GM04503 (cell line): ENCODE measurements around the gene FN1.
"Not testable (repeated sequence)": the region's sequence is repeated elsewhere in the genome, so short reads cannot be mapped to it uniquely, and the experiment has no call there.

Experiments used
- DNase-seq: peaks from one replicate; pipeline ENCODE4 v3.0.0-alpha.2; 2012; ENCODE audit warnings: low read depth

Gene FN1

GRCh38 chr2:215364157-215365155 lies 71.4 kb downstream of the FN1 start:
- no peak for DNase-seq

GRCh38 chr2:215363461-215364156 lies 72.3 kb downstream of the FN1 start:
- no peak for DNase-seq

GRCh38 chr2:215363039-215363438 lies 72.8 kb downstream of the FN1 start:
- no peak for DNase-seq

GRCh38 chr2:215362562-215362904 lies 73.3 kb downstream of the FN1 start:
- no peak for DNase-seq

- no peak for DNase-seq
Observed at GRCh38 chr2:215361876-215362561, 73.8 kb downstream of the FN1 start.

GRCh38 chr2:215361211-215361875 lies 74.5 kb downstream of the FN1 start:
- no peak for DNase-seq

- DNase-seq: no peak
Observed at GRCh38 chr2:215360596-215360995, 75.3 kb downstream of the FN1 start.

GRCh38 chr2:215360059-215360458 lies 75.8 kb downstream of the FN1 start:
- DNase-seq: not testable (repeated sequence)

GRCh38 chr2:215359576-215359922 lies 76.3 kb downstream of the FN1 start:
- no peak for DNase-seq

GRCh38 chr2:215358891-215359575 lies 76.8 kb downstream of the FN1 start:
- no peak for DNase-seq

GRCh38 chr2:215358312-215358845 lies 77.5 kb downstream of the FN1 start:
- no peak for DNase-seq

GRCh38 chr2:215357660-215358059 lies 78.2 kb downstream of the FN1 start:
- DNase-seq: no peak

- DNase-seq: no peak
Observed at GRCh38 chr2:215356948-215357461, 78.9 kb downstream of the FN1 start.

GRCh38 chr2:215356334-215356947 lies 79.4 kb downstream of the FN1 start:
- DNase-seq: no peak

GRCh38 chr2:215355801-215356200 lies 80.1 kb downstream of the FN1 start:
- DNase-seq: no peak

GRCh38 chr2:215354771-215355695 lies 80.8 kb downstream of the FN1 start:
- DNase-seq: no peak

- DNase-seq: no peak
Observed at GRCh38 chr2:215352602-215353001, 83.3 kb downstream of the FN1 start.

GRCh38 chr2:215347878-215348277 lies 88.0 kb downstream of the FN1 start:
- DNase-seq: no peak

- DNase-seq: no peak
Observed at GRCh38 chr2:215338883-215339679, 96.8 kb downstream of the FN1 start.
